Activated CD4-positive, alpha-beta T cell treated with anti-CD3 and anti-CD28 coated beads, Interleukin-2, amount 50 U/mL, for 1 hour (primary cell): ENCODE measurements around the gene RPS13.
"Not testable (repeated sequence)": the region's sequence is repeated elsewhere in the genome, so short reads cannot be mapped to it uniquely, and the experiment has no call there.

Experiments used
- DNase-seq: peaks from one replicate; pipeline ENCODE4 v3.0.0-alpha.2; 2020

RPS13 gene

GRCh38 chr11:17077520-17078401, at the start of gene RPS13:
TSS of gene RPS13 (minus strand) at chr11:17077667. CDS start at chr11:17077641, 26 bp downstream.
- DNase-seq, result peak; percentile 91

- no peak for DNase-seq
These were observed 44.5 kb upstream of the RPS13 start for GRCh38 chr11:17121981-17122380.

GRCh38 chr11:17117262-17117661, 39.8 kb upstream of the RPS13 start:
- DNase-seq, result no peak

- no peak for DNase-seq
These were observed 38.6 kb upstream of the RPS13 start for GRCh38 chr11:17116117-17116516.

GRCh38 chr11:17107745-17108144, 30.3 kb upstream of the RPS13 start:
- not testable (repeated sequence) for DNase-seq

- not testable (repeated sequence) for DNase-seq
These were observed 28.1 kb upstream of the RPS13 start for GRCh38 chr11:17105404-17106040.

- DNase-seq, result no peak
These were observed 25.0 kb upstream of the RPS13 start for GRCh38 chr11:17102462-17102861.

GRCh38 chr11:17098658-17099057, 21.2 kb upstream of the RPS13 start:
- DNase-seq, result no peak

GRCh38 chr11:17098038-17098437, 20.6 kb upstream of the RPS13 start:
- no peak for DNase-seq

- not testable (repeated sequence) for DNase-seq
These were observed 8.5 kb upstream of the RPS13 start for GRCh38 chr11:17085976-17086375.

- DNase-seq, result no peak
These were observed 287 bp downstream of the RPS13 start for GRCh38 chr11:17077240-17077519.

- DNase-seq, result no peak
These were observed 789 bp downstream of the RPS13 start for GRCh38 chr11:17076517-17077239.

- no peak for DNase-seq
These were observed 2.0 kb downstream of the RPS13 start for GRCh38 chr11:17075506-17075905.

GRCh38 chr11:17073370-17074027, 4.0 kb downstream of the RPS13 start:
- no peak for DNase-seq

- DNase-seq, result no peak
These were observed 10.1 kb downstream of the RPS13 start for GRCh38 chr11:17067417-17067816.

GRCh38 chr11:17066691-17067090, 10.8 kb downstream of the RPS13 start:
- DNase-seq, result no peak

GRCh38 chr11:17063171-17064002, 14.1 kb downstream of the RPS13 start:
- DNase-seq, result peak; percentile 40

GRCh38 chr11:17051146-17051545, 26.3 kb downstream of the RPS13 start:
- DNase-seq, result not testable (repeated sequence)

GRCh38 chr11:17048491-17048890, 29.0 kb downstream of the RPS13 start:
- DNase-seq, result not testable (repeated sequence)

- no peak for DNase-seq
These were observed 30.8 kb downstream of the RPS13 start for GRCh38 chr11:17046690-17047089.

GRCh38 chr11:17036666-17037658, 40.5 kb downstream of the RPS13 start:
- no peak for DNase-seq
